IPS-15b (cell line): Measurements from ENCODE around the gene ARHGAP15.

ENCODE experiments used
- H3K27me3 ChIP-seq: one replicate; pipeline ENCODE4 v1.6.1; 2013; ENCODE audit warnings: low read length; ENCODE audit not compliant: control insufficient read depth, insufficient read depth
- H3K36me3 ChIP-seq: one replicate; pipeline ENCODE4 v1.6.1; 2013; ENCODE audit warnings: low read length; ENCODE audit not compliant: control insufficient read depth, insufficient read depth
- H3K4me1 ChIP-seq: one replicate; pipeline ENCODE4 v1.6.1; 2013; ENCODE audit warnings: mild to moderate bottlenecking, low read length; ENCODE audit not compliant: control insufficient read depth, insufficient read depth
- H3K4me3 ChIP-seq: one replicate; pipeline ENCODE4 v1.5.1; 2013; ENCODE audit warnings: low read depth, low read length
- H3K9ac ChIP-seq: one replicate; pipeline ENCODE4 v1.6.1; 2013; ENCODE audit warnings: low read depth, mild to moderate bottlenecking, low read length
- H3K9me3 ChIP-seq: one replicate; pipeline ENCODE4 v1.6.1; 2013; ENCODE audit warnings: mild to moderate bottlenecking, low read length; ENCODE audit not compliant: control insufficient read depth, insufficient read depth

Gene ARHGAP15

DNA sequence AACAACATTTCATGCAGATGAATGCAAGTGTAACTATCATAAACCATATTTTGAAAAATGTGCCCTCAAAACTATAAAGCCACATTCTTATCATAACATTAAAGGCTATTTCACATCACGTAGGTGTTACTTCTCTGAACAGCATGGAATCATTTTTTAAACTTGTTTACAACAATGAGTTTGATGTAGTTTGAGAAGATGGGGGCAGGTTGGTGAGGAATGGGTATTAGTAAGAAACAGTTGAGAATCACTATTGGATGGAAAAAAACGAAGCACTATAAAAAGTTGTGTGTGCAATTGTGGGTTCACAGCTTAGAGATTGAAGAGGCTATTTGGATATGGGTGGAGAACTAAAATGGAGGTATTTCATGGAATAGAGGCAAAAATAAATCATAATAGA, 569.1 kb downstream of the ARHGAP15 start:
- H3K9me3 ChIP-seq: no peaks in the 10 kb centered on the region
- H3K4me3 ChIP-seq: no peak overlapping the region
- no peaks in the 10 kb centered on the region for H3K36me3 ChIP-seq
- H3K9ac ChIP-seq: no peak overlapping the region
- H3K27me3 ChIP-seq: no peaks in the 10 kb centered on the region
- H3K4me1 ChIP-seq: no peaks in the 10 kb centered on the region

DNA sequence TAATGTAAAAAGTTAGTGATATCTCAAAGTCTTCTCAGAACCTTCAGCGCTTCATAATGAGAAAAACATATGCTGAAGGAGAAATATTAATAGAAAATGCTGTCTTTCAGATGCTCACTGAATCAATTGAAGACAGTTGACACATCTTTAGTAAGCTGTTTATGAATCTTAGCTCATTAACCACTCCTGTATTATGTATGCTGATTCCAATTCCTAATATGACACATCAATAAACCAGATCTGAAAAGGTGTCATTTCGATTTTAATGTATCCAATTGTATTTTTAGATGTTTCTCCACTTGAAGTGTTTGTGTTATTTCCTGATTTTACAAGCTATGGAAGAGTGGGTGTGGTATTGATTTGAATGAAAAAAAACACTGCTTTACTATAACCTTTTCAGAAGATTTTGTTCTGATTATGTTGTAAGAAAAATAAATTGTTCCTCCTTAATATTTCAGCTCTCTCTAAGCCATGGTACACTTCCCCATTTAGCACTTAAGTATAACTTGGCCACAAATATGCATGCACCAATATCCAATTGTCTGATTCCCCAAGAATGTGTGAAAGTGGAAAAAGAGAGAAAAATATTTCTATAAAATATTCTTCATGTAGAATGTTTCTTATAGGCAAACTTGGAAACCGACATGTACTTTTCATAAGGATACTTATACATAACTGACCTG, 569.8 kb downstream of the ARHGAP15 start:
- Histone ChIP-seq H3K9me3 (no peaks in the 10 kb centered on the region), H3K4me1 (no peaks in the 10 kb centered on the region), H3K36me3 (no peaks in the 10 kb centered on the region), H3K4me3 (no peak overlapping the region), H3K9ac (no peak overlapping the region), H3K27me3 (no peaks in the 10 kb centered on the region)

DNA sequence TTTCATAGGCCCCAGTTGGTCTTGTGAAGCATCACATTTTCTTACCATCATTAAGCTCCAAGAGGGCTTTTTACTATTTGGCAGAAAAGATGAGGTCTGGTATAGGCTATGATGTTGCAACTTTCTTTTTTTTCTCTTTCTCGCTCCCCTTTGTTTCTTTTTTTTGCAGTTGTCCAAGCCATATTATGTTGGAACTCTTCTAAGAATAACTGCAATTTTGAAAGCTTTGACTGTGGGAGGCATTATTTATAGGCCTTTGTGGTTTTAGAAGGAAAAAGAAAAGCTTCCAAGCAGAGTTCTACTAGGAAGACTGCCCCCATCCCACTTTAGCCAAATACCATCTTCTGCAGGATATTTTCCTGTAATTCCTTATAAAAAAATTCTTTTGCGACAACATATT, 571.6 kb downstream of the ARHGAP15 start:
- H3K9me3 ChIP-seq: no peaks in the 10 kb centered on the region
- no peaks in the 10 kb centered on the region for H3K27me3 ChIP-seq
- no peak overlapping the region for H3K9ac ChIP-seq
- no peaks in the 10 kb centered on the region for H3K4me1 ChIP-seq
- H3K4me3 ChIP-seq: no peak overlapping the region
- no peaks in the 10 kb centered on the region for H3K36me3 ChIP-seq

DNA sequence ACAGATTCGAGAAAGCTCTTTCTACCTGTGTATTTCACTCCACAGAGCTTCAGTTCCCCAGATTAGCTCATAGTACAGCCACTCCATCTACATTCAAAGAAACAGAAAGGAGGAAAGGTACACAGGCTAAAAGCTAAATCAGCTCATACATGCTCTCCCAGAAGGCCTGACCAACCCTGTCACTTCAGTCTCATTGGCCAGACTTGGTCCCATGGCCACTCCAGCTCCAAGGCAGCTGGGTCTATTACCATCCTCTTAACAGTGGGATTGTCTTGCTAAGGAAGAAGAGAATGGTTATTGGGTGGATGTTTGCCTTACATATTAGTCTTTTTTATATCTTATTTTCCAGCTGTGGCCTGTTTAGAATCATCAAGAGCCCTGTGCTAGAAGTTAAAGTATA, 572.6 kb downstream of the ARHGAP15 start:
- Histone ChIP-seq H3K4me3 (no peak overlapping the region), H3K4me1 (no peaks in the 10 kb centered on the region), H3K9me3 (no peaks in the 10 kb centered on the region), H3K9ac (no peak overlapping the region), H3K27me3 (no peaks in the 10 kb centered on the region), H3K36me3 (no peaks in the 10 kb centered on the region)

DNA sequence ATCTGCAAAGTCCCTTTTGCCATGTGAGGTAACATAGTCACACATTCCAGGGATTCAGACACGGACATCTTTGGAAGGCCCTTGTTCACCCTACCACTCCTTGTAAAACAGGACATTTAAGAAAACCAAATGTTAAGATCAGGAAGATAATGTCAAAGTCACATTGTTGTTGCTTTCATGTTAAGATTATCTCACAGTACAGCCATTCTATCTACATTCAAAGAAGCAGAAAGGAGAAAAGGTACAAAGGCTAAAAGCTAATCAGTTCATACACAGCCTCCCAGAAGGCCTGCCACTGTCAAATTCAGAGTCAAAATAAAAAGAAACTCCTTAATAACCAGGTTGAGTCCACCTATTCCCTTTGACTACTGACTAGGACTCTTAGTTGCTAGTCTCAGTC, 573.7 kb downstream of the ARHGAP15 start:
- H3K27me3 ChIP-seq: no peaks in the 10 kb centered on the region
- H3K36me3 ChIP-seq: no peaks in the 10 kb centered on the region
- no peak overlapping the region for H3K9ac ChIP-seq
- H3K4me3 ChIP-seq: no peak overlapping the region
- H3K4me1 ChIP-seq: no peaks in the 10 kb centered on the region
- no peaks in the 10 kb centered on the region for H3K9me3 ChIP-seq

DNA sequence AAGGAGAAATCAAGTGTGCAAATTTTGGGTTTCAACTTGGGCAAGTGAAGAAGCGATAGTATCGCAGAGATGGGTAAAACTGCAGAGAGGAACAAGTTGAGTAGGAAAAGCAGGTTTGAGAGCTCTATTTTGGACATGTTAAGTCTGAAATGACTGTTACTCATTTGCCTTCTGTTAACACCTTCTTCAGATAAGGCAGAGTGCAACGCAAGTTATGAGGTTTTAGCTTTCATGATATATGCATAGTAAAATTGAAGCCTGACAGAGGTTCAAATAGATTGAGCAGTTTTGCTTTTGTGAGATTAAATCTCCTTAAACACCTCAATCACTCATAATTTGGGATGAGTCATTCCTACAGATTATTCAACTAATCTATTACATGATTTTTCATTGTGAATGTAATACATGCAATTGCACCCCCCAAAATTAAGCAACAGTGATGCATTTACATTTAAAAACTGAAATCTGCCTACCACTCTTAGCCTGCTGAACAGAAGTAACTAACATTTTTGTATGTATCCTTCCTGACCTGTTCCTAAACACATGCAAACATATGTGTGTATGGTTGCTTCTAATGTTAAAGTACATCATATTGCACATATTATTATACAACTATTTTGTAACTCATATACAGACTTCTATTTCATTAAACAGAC, 575.4 kb downstream of the ARHGAP15 start:
- Histone ChIP-seq H3K9me3 (no peaks in the 10 kb centered on the region), H3K36me3 (no peaks in the 10 kb centered on the region), H3K4me1 (no peaks in the 10 kb centered on the region), H3K27me3 (no peaks in the 10 kb centered on the region), H3K9ac (no peak overlapping the region), H3K4me3 (no peak overlapping the region)

DNA sequence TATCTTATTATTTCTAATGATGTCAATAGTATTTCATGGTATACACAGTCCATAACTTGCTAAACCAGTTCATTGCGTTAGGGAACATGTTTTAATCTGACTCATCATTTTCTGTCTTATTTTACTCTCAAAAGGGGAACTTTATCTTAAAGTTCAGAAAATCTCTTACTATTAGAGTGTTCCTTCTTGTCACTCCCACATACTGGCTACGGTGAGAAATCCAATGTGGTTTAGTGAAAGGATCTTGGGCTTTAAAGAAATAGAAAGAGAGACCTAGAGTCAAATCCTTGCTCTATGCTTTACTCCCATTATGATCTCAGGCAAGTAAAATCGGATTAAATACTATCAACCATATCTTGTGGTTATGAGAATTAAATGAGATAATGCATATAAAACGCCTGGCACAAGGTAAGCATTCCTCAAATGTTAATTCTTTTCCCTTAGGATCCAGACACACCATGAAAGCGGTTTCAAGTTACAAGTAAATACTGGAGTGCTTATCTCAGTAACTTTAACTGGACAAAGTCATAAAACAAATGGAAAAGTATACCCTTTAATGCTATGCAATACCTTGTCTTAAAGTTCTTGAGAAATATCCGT, 576.0 kb downstream of the ARHGAP15 start:
- H3K9me3 ChIP-seq: no peaks in the 10 kb centered on the region
- no peaks in the 10 kb centered on the region for H3K36me3 ChIP-seq
- H3K4me3 ChIP-seq: no peak overlapping the region
- no peaks in the 10 kb centered on the region for H3K4me1 ChIP-seq
- H3K27me3 ChIP-seq: no peaks in the 10 kb centered on the region
- no peak overlapping the region for H3K9ac ChIP-seq

DNA sequence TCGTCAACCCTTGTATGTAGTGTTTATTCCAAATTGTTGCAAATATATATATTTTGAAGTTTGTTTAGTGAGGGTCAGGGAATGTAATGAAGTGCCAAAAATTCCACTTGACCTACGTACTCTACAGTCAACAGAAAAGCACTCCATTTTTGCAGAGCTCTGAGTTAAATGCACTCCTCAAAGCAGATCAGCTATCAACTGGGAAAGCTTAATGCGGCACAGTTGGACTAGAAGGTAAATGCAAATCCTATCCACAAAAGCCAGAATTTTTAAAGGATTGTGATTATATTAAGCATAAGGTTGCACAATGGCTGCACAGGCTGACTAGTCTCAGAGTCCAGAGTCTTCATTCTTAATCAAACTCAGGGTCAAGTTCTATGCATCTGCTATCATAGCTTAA, 577.1 kb downstream of the ARHGAP15 start:
- H3K9ac ChIP-seq: no peak overlapping the region
- H3K4me1 ChIP-seq: no peaks in the 10 kb centered on the region
- no peaks in the 10 kb centered on the region for H3K36me3 ChIP-seq
- no peaks in the 10 kb centered on the region for H3K9me3 ChIP-seq
- no peaks in the 10 kb centered on the region for H3K27me3 ChIP-seq
- no peak overlapping the region for H3K4me3 ChIP-seq

DNA sequence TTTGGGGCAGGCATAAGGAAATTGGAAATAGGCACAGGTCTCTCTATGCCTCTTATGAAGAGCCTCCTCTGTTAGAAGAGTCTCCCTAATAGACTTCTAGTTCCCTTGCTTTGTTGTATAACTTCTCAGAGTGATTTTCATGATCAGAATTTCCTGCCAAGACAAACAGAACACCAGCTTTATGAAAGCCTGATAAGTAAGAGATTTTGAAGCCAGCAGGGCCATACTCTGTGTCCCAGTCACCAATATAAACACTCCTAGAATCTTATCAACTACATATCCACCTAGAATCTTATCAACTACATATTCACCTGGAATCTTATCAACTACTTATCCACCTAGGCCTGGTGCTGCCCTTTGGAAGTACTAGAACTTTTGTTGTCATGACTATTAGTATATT, 579.5 kb downstream of the ARHGAP15 start:
- H3K27me3 ChIP-seq: no peaks in the 10 kb centered on the region
- H3K9me3 ChIP-seq: no peaks in the 10 kb centered on the region
- H3K4me1 ChIP-seq: no peaks in the 10 kb centered on the region
- H3K9ac ChIP-seq: no peak overlapping the region
- no peaks in the 10 kb centered on the region for H3K36me3 ChIP-seq
- H3K4me3 ChIP-seq: no peak overlapping the region

DNA sequence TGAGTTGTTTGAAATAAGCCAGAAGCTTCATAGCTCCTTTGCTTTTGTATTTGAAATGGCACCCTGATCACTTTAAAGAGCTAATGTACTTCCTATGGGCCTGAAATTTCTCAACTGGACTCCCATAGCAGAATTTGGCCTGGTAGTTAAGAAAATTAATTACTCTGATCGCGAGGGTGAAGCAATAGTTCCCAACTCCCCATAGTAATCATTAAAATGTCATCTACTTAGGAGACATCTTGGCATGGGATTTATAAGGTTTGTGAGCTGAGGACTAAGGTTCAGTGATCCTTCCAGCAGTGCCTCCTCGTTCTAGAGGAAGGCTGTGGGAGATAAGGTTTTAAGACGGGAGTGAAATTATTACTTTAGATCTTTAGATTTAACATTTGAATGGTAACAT, 581.0 kb downstream of the ARHGAP15 start:
- no peaks in the 10 kb centered on the region for H3K36me3 ChIP-seq
- no peaks in the 10 kb centered on the region for H3K27me3 ChIP-seq
- no peak overlapping the region for H3K4me3 ChIP-seq

DNA sequence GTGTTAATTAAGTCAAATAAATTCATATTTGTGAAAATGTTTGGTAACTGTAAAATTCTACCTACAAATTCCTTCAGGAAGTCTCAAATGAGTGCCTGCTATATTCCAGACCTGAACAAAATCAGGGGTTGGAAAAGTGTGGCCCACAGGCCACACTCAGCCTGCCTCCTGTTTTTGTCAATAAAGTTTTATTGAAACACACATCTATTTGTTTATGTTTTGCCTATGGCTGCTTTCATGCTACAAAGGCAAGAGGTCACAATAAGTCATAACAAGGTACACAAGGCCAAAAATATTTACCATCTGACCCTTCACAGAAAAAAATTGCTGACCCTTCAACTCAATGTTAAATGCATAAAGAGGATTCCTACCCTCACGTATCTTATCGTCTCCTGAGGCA, 581.7 kb downstream of the ARHGAP15 start:
- H3K4me3 ChIP-seq: no peak overlapping the region
- H3K4me1 ChIP-seq: no peaks in the 10 kb centered on the region
- no peaks in the 10 kb centered on the region for H3K36me3 ChIP-seq
- no peaks in the 10 kb centered on the region for H3K9me3 ChIP-seq
- H3K9ac ChIP-seq: no peak overlapping the region
- H3K27me3 ChIP-seq: no peaks in the 10 kb centered on the region

More for the DNA sequence above, 581.0 kb downstream of the ARHGAP15 start:
- Histone ChIP-seq H3K4me1 (no peaks in the 10 kb centered on the region), H3K9ac (no peak overlapping the region), H3K9me3 (no peaks in the 10 kb centered on the region)

DNA sequence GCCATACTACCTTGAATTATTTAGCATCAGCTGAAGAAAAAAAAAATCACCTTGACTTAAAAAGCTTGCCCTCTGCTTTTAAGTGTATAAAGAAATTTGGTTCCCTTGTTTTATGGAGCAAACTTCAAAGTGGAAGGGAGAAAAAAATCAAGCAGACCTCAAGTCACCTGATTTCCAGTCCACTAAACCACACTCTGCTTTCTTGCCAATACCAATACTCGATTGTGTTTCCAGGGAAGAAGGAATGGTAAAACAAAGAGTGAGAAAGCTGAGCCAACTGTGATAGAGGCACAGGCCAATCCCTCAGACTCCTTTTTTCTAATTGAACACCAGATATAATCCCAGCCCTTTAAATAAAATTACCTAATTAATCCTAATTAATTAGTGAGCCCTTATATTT, 587.3 kb downstream of the ARHGAP15 start:
- no peak overlapping the region for H3K4me3 ChIP-seq
- H3K9ac ChIP-seq: no peak overlapping the region
- H3K27me3 ChIP-seq: no peaks in the 10 kb centered on the region
- H3K9me3 ChIP-seq: no peaks in the 10 kb centered on the region
- no peaks in the 10 kb centered on the region for H3K4me1 ChIP-seq
- H3K36me3 ChIP-seq: no peaks in the 10 kb centered on the region
